Measurements from ENCODE around the gene PPP3CA. TPM values are rescaled to one million over a fixed set of nuclear protein-coding genes. Genes with fewer than 3 reads are reported as not detected.

The PPP3CA gene
- total and polyA plus RNA-seq, 2 of the 8 experiments (the other 6 are each of a cell fraction or from before 2014, with no cell fraction given), result 7.9 to 35.0 TPM

- no peak for TF ChIP-seq CHD2 (IDR thresholded peaks at IDR 0.05; ENCODE audit: low read length)
- TF ChIP-seq SIRT6 (IDR thresholded peaks at IDR 0.05; ENCODE audit: low read length), result no peak
- TF ChIP-seq RNF2 (IDR thresholded peaks at IDR 0.05; ENCODE audit: borderline replicate concordance, low read depth, low read length, missing control alignments, poor library complexity, severe bottlenecking), result no peak
- no peak for TF ChIP-seq FOSL1 (IDR thresholded peaks at IDR 0.05; ENCODE audit: insufficient read depth, low read depth, low read length)
- TF ChIP-seq SIN3A (conservative IDR thresholded peaks at IDR 0.05 in 1 of 2, IDR thresholded peaks at IDR 0.05 in 1 of 2; ENCODE audit: low read depth in 1 of 2, low read length in 2 of 2), result no peak
- no peak for TF ChIP-seq RXRA (IDR thresholded peaks at IDR 0.05; ENCODE audit: insufficient read depth, low read depth, low read length)
These were observed 202.3 kb downstream of the PPP3CA start (continued) for GRCh38 chr4:101145021-101145420.

Data from H1 (cell line).